NB4 (cell line): ENCODE data around the gene DCLRE1A.

ENCODE experiments used
- MYC ChIP-seq: IDR thresholded peaks from 2 replicates; pipeline ENCODE4 v1.6.1; 2011; ENCODE audit warnings: low read depth, low read length
- TF ChIP-seq, protein P1 (sequence below): IDR thresholded peaks from one replicate; pipeline ENCODE4 v1.5.1; 2012; ENCODE audit warnings: low read depth, low read length

DNA sequence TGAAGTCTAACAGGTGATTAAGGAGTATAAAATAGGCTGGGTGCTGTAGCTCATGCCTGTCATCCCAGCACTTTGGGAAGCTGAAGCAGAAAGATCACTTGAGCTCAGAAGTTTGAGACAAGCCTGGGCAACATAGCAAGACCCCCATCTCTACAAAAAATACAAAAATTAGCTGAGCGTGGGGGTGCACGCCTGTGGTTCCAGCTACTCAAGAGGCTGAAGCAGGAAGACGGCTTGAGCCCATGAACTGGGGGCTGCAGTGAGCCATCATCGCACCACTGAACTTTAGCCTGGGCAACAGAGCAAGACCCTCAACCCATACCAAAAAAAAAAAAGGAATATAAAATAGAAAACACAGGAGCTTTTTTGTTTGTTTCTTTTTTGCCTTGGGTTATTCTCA is 47.4 kb downstream of the DCLRE1A start:
- TF ChIP-seq, protein P1, sequence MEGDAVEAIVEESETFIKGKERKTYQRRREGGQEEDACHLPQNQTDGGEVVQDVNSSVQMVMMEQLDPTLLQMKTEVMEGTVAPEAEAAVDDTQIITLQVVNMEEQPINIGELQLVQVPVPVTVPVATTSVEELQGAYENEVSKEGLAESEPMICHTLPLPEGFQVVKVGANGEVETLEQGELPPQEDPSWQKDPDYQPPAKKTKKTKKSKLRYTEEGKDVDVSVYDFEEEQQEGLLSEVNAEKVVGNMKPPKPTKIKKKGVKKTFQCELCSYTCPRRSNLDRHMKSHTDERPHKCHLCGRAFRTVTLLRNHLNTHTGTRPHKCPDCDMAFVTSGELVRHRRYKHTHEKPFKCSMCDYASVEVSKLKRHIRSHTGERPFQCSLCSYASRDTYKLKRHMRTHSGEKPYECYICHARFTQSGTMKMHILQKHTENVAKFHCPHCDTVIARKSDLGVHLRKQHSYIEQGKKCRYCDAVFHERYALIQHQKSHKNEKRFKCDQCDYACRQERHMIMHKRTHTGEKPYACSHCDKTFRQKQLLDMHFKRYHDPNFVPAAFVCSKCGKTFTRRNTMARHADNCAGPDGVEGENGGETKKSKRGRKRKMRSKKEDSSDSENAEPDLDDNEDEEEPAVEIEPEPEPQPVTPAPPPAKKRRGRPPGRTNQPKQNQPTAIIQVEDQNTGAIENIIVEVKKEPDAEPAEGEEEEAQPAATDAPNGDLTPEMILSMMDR = no peak
- no peak for TF ChIP-seq MYC
